Ovary (tissue), 9 donors: ENCODE data around the gene SLIT3. TPM values are rescaled to one million over a fixed set of nuclear protein-coding genes. Genes with fewer than 3 reads are reported as not detected.

Experiments used
- DNase-seq, 5 donors: peaks; one replicate each; pipeline ENCODE4 v3.0.0-alpha.2; 2019 to 2020
- H3K27ac ChIP-seq, 2 donors: fragments of 200-600 bp; one replicate each; pipeline versions ENCODE4 v1.5.1 to v1.8.0; 2019 to 2022
- H3K27me3 ChIP-seq: fragments of 200-600 bp; one replicate; pipeline ENCODE4 v1.8.0; 2022
- H3K36me3 ChIP-seq: fragments of 200-600 bp; sonication (generic); one replicate; pipeline ENCODE4 v1.5.1; 2019
- H3K4me1 ChIP-seq: one replicate; pipeline ENCODE4 v1.8.1; 2013; ENCODE audit warnings: mild to moderate bottlenecking, moderate library complexity; ENCODE audit not compliant: insufficient read depth
- H3K4me3 ChIP-seq: fragments of 200-600 bp; sonication (generic); one replicate; pipeline ENCODE4 v1.5.1; 2017
- H3K9me3 ChIP-seq, 2 donors: fragments of 200-600 bp in 1 of 2; sonication (generic) in 1 of 2; one replicate each; pipeline versions ENCODE4 v1.5.1 to v1.8.1; 2013 to 2019; ENCODE audit warnings: mild to moderate bottlenecking in 1 of 2, moderate library complexity in 1 of 2
- EP300 ChIP-seq: sonication (generic); formaldehyde crosslinking; IDR thresholded peaks from one replicate; pipeline ENCODE4 v1.6.1; 2017; ENCODE audit warnings: antibody characterized with exemption
- POLR2A ChIP-seq: fragments of 450-650 bp; IDR thresholded peaks from one replicate; pipeline ENCODE4 v1.6.1; 2017; ENCODE audit warnings: antibody characterized with exemption, mild to moderate bottlenecking, moderate library complexity
- WGBS, 3 donors: extraction: QIAGEN DNeasy Blood & Tissue Kit in 1 of 3; methylation state at CpG; one replicate each; pipeline versions ENCODE4 v1.1.5 to v1.1.7; 2013 to 2017; 5-methylcytosine and 5-hydroxymethylcytosine counted together
- intact Hi-C, 4 donors: fragments of 100-400 bp; cut with DNase I; formaldehyde crosslinking; loops; one replicate each; pipeline versions ENCODE4 v1.11.0 to v1.15.1; 2022 to 2023
- polyA plus RNA-seq, 2 donors: library from polyadenylated mRNA; stranded (reverse); fragments of 200-250 nt in 1 of 2; fragments of 350-450 nt in 1 of 2; fragmentation: Illumina TruSeq in 1 of 2; extraction: RNeasy Lipid Tissue Mini Kit (QIAGEN cat#74804) in 1 of 2; gene quantifications; one replicate each; pipeline ENCODE4 v1.2.3, GENCODE V29; 2013 to 2014
- total RNA-seq, 7 donors: library from RNA; depleted of rRNA in 2 of 7; stranded (reverse); fragments of >200 nt in 2 of 7; fragmentation: NEBNext Ultra II Directional in 3 of 7; extraction: Animal tissue kit (Norgen Biotek cat#: 25700) in 3 of 7; gene quantifications; one replicate each; pipeline versions ENCODE4 v1.1.0 to v1.2.4, GENCODE V29; 2016 to 2023
- TF ChIP-seq, protein P1 (sequence below), 3 donors: fragments of 450-650 bp in 2 of 3; fragments of 200-600 bp in 1 of 3; IDR thresholded peaks; one replicate each; pipeline versions ENCODE4 v1.5.1 to v1.8.0; 2016 to 2022; ENCODE audit warnings: antibody characterized with exemption in 3 of 3, mild to moderate bottlenecking in 1 of 3
- donor health status: DM: no; HTN: no; CAD: no; lungs with moderate emphysema.
- donor health status: DM: no; HTN: no; CAD: no.
- donor health status: Bipolar disorder and iron deficiency.
- donor health status: DM: yes; HTN: yes; CAD: no.
- donor health status: DM: no; HTN: no; CAD: no.
- donor health status: DM: yes; HTN: yes; CAD: no.

SLIT3 gene
- total and polyA plus RNA-seq, 9 donors = 10.3 to 106 (median 24.4) TPM

- Histone ChIP-seq H3K4me3 (no peak overlapping the region), H3K36me3 (no peaks in the 10 kb centered on the region), H3K9me3 (peaks cover 0 to 3% of the 10 kb centered on the region in 2 donors), H3K27ac (no peak overlapping the region), H3K4me1 (no peaks in the 10 kb centered on the region), H3K27me3 (no peaks in the 10 kb centered on the region)
- intact Hi-C loops = no loop called here
- DNase-seq = no peak
- TF ChIP-seq, protein P1, sequence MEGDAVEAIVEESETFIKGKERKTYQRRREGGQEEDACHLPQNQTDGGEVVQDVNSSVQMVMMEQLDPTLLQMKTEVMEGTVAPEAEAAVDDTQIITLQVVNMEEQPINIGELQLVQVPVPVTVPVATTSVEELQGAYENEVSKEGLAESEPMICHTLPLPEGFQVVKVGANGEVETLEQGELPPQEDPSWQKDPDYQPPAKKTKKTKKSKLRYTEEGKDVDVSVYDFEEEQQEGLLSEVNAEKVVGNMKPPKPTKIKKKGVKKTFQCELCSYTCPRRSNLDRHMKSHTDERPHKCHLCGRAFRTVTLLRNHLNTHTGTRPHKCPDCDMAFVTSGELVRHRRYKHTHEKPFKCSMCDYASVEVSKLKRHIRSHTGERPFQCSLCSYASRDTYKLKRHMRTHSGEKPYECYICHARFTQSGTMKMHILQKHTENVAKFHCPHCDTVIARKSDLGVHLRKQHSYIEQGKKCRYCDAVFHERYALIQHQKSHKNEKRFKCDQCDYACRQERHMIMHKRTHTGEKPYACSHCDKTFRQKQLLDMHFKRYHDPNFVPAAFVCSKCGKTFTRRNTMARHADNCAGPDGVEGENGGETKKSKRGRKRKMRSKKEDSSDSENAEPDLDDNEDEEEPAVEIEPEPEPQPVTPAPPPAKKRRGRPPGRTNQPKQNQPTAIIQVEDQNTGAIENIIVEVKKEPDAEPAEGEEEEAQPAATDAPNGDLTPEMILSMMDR (IDR thresholded peaks at IDR 0.05) = no peak
- TF ChIP-seq EP300 (no peak), POLR2A (no peak)
- WGBS, 3 donors = 72 to 77% (median 76%) methylated on average over 8 of the region's 8 CpGs
These were observed 96.0 kb downstream of the SLIT3 start for GRCh38 chr5:169204788-169205400.

DNA sequence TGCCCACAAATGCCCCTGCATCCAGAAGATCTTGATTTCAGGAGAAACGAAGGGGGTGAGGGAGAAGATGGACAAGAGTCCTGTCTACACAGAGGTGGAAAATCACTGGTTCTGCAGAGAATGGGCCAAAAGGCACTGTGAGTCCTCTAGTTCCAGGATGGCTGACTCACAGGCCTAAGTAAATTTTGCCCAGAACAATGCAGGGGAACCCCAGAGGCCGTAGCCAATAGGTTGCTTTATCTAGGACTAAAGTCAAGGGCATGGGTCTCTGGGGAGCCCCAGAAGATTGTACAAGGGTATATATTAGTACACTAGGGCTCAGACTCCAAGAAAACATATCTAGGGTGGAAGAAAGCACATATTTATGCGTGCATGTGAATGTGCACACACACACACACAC, 98.0 kb downstream of the SLIT3 start:
- TF ChIP-seq EP300 (no peak), POLR2A (no peak)
- TF ChIP-seq, protein P1 (IDR thresholded peaks at IDR 0.05) = no peak

DNA sequence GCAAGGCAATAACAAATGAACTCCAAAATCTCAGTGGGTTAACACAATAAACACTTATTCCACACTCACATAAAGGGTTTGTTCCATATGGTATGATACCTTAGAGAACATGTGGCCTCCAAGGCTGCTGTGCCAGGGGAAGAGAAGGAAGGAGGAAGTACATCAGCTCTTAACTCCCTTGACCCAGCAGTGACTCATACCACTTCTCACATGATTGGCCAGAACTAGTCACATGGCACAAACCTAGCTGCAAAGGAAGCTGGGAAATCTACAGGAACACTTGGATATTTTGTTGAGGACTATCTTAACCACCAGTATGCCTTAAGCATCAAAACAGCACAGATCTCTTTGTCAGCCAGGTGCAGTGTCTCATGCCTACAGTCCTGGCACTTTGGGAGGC, 99.3 kb downstream of the SLIT3 start:
- Histone ChIP-seq H3K36me3 (no peaks in the 10 kb centered on the region), H3K27ac (no peak overlapping the region), H3K27me3 (no peaks in the 10 kb centered on the region), H3K9me3 (peaks cover 0 to 3% of the 10 kb centered on the region in 2 donors), H3K4me3 (no peak overlapping the region), H3K4me1 (no peaks in the 10 kb centered on the region)
- TF ChIP-seq EP300 (no peak), POLR2A (no peak)
- TF ChIP-seq, protein P1 (IDR thresholded peaks at IDR 0.05) = no peak
- intact Hi-C loops = no loop called here
- no peak for DNase-seq

More for the DNA sequence above, 98.0 kb downstream of the SLIT3 start:
- Histone ChIP-seq H3K4me3 (no peak overlapping the region), H3K36me3 (no peaks in the 10 kb centered on the region), H3K9me3 (peaks cover 0 to 3% of the 10 kb centered on the region in 2 donors), H3K27me3 (no peaks in the 10 kb centered on the region), H3K4me1 (no peaks in the 10 kb centered on the region), H3K27ac (no peak overlapping the region)
- intact Hi-C loops = no loop called here
- DNase-seq = no peak
- WGBS, 3 donors = 61 to 66% (median 62%) methylated on average over 3 of the region's 3 CpGs

DNA sequence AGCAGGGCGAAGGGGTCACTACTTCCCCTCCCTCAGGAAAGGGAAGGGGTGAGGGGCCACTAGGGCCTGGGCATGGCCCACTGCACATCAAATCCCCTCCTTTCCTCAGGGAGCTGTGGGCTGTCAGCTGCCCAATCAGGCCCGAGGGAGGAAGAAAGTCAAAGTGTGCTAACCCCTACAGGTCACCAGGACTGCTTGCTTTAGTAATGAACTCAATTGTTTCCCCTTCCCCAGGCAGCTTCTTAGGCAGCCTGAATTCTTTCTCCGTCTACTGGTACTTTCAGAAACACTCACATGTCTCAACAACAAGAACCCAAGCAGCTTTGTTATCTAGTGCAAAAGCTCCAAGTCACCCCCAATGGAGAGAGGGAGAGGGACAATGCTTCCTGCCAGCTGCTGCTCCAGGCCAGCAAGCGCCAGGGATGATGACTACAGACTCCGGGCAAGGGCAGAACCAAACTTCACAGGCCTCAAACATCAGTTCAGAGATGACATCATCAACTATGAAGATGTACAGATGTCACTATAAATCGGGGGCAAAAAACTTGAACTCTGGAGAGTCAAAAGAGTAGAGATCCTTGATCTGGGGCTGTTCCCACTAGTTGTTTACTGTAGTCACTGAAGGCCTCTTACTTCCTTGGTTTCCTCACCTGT, 100.7 kb downstream of the SLIT3 start:
- Histone ChIP-seq H3K9me3 (peaks cover 0 to 3% of the 10 kb centered on the region in 2 donors), H3K36me3 (no peaks in the 10 kb centered on the region), H3K27me3 (no peaks in the 10 kb centered on the region), H3K4me3 (no peak overlapping the region), H3K4me1 (peaks cover 2% of the 10 kb centered on the region), H3K27ac (no peak overlapping the region)
- intact Hi-C loops = no loop called here
- 66 to 72% (median 69%) methylated on average over 5 to 6 of the region's 6 CpGs for WGBS, 3 donors
- no peak for DNase-seq
- no peak for TF ChIP-seq EP300
- TF ChIP-seq POLR2A = no peak
- TF ChIP-seq, protein P1 (IDR thresholded peaks at IDR 0.05) = no peak
